Measurements from ENCODE around the gene SLBP. TPM values are rescaled to one million over a fixed set of nuclear protein-coding genes. Genes with fewer than 3 reads are reported as not detected.

SLBP gene
- total and polyA plus RNA-seq, 2 donors (not counting 3 experiments of a cell fraction or from before 2014, with no cell fraction given) = 48.3 to 63.1 TPM

- Histone ChIP-seq H3K4me2 (ENCODE audit: insufficient read depth, low read length) (no peak overlapping the region), H2AFZ (ENCODE audit: low read depth, low read length) (no peak overlapping the region), H4K20me1 (replicated peaks; ENCODE audit: control insufficient read depth, extremely low read depth, insufficient read depth, low read length) (no peaks in the 10 kb centered on the region), H3K4me3 (replicated peaks in 1 of 3; ENCODE audit: insufficient read depth in 1 of 3, low read depth in 1 of 3, low read length in 3 of 3) (no peak overlapping the region), H3K4me1 (ENCODE audit: control insufficient read depth, extremely low read depth, insufficient read depth, low read length) (peaks cover 35% of the 10 kb centered on the region), H3K9me3 (replicated peaks; ENCODE audit: control insufficient read depth, insufficient read depth, low read length) (no peaks in the 10 kb centered on the region), H3K79me2 (ENCODE audit: control insufficient read depth, insufficient read depth, low read length) (peaks cover 69% of the 10 kb centered on the region), H3K9me1 (replicated peaks; ENCODE audit: control insufficient read depth, extremely low read depth, insufficient read depth, low read length) (no peaks in the 10 kb centered on the region), H3K27ac (ENCODE audit: insufficient read depth, low read depth, low read length) (no peak overlapping the region), H3K9ac (replicated peaks; ENCODE audit: extremely low read depth, insufficient read depth, low read length) (no peak overlapping the region), H3K27me3 (ENCODE audit: control insufficient read depth in 2 of 2, insufficient read depth in 2 of 2, low read length in 2 of 2) (no peaks in the 10 kb centered on the region), H3K36me3 (ENCODE audit: control insufficient read depth in 2 of 2, extremely low read depth in 1 of 2, insufficient read depth in 2 of 2, low read length in 2 of 2) (peaks cover 10 to 15% of the 10 kb centered on the region in 2 experiments)
- POLR2A ChIA-PET = no interaction called here
- TF ChIP-seq, protein P1, sequence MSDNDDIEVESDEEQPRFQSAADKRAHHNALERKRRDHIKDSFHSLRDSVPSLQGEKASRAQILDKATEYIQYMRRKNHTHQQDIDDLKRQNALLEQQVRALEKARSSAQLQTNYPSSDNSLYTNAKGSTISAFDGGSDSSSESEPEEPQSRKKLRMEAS (IDR thresholded peaks at IDR 0.05; ENCODE audit: insufficient read depth, insufficient read length) = no peak
- TF ChIP-seq MYC (IDR thresholded peaks at IDR 0.05; ENCODE audit: low read depth, low read length) (no peak), POLR2A (IDR thresholded peaks at IDR 0.05; ENCODE audit: low read depth, low read length) (no peak), GATA2 (IDR thresholded peaks at IDR 0.05; ENCODE audit: insufficient read depth, insufficient read length, low read depth, low read length) (no peak), FOS (IDR thresholded peaks at IDR 0.05; ENCODE audit: borderline replicate concordance, insufficient read depth, low read length) (no peak), EZH2 (IDR thresholded peaks at IDR 0.05; ENCODE audit: borderline replicate concordance, low read depth, low read length, severe bottlenecking) (no peak), POLR2AphosphoS5 (IDR thresholded peaks at IDR 0.05; ENCODE audit: insufficient read depth, low read depth, low read length) (no peak), JUN (IDR thresholded peaks at IDR 0.05; ENCODE audit: borderline replicate concordance, insufficient read depth, insufficient read length, low read depth) (no peak), CTCF (IDR thresholded peaks at IDR 0.05; ENCODE audit: extremely low read depth in 1 of 2, insufficient read depth in 1 of 2, low read depth in 1 of 2, low read length in 2 of 2) (no peak)
- DNase-seq (ENCODE audit: low read depth, low spot score) = no peak
- no peak for FAIRE-seq
- dilution Hi-C loops (cut with MboI; ENCODE audit: extremely low pct_ligation_motif_present, low sequenced_read_pairs) (no loop called here), intact Hi-C loops (cut with micrococcal nuclease) (no loop called here)
- no TSS peak for BruUV-seq (replicated peaks)
- CTCF ChIA-PET = interaction anchor here (1.2 to 12.0 kb wide), 2 partner anchors 18 to 38 kb away, joined by 3 to 347 read pairs; no protein-coding TSS in a partner anchor
Measured at GRCh38 chr4:1730532-1731135, 18.5 kb upstream of the SLBP start.

All from endothelial cell of umbilical vein (primary cell).